ENCODE results near the gene CBLB.

DNA sequence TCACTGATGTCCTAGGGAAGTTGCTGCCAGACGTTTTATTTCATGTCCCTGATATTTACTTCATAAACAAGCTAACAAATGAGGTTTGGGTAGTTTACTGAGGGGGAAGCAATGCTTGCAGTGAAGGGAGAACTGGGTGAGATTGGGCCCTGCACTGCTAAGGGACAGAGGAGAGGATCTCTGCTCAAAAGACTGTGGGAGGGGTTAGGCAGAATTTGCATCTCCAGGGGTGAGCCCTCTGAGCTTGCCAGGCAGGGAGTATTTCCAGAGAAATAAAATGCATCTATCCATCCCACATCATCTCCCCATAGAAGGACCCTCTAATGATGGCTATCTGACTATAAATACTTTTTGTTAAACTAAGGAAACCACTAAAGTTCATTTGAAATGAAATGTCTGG is 215.6 kb downstream of the CBLB start:
- TF ChIP-seq, protein P1, sequence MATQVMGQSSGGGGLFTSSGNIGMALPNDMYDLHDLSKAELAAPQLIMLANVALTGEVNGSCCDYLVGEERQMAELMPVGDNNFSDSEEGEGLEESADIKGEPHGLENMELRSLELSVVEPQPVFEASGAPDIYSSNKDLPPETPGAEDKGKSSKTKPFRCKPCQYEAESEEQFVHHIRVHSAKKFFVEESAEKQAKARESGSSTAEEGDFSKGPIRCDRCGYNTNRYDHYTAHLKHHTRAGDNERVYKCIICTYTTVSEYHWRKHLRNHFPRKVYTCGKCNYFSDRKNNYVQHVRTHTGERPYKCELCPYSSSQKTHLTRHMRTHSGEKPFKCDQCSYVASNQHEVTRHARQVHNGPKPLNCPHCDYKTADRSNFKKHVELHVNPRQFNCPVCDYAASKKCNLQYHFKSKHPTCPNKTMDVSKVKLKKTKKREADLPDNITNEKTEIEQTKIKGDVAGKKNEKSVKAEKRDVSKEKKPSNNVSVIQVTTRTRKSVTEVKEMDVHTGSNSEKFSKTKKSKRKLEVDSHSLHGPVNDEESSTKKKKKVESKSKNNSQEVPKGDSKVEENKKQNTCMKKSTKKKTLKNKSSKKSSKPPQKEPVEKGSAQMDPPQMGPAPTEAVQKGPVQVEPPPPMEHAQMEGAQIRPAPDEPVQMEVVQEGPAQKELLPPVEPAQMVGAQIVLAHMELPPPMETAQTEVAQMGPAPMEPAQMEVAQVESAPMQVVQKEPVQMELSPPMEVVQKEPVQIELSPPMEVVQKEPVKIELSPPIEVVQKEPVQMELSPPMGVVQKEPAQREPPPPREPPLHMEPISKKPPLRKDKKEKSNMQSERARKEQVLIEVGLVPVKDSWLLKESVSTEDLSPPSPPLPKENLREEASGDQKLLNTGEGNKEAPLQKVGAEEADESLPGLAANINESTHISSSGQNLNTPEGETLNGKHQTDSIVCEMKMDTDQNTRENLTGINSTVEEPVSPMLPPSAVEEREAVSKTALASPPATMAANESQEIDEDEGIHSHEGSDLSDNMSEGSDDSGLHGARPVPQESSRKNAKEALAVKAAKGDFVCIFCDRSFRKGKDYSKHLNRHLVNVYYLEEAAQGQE (IDR thresholded peaks at IDR 0.05; ENCODE audit: insufficient read depth in 1 of 2, low read depth in 2 of 2, low read length in 2 of 2) = no peak
- no peak for TF ChIP-seq POLR2AphosphoS5 (IDR thresholded peaks at IDR 0.05; ENCODE audit: low read depth, low read length)
- TF ChIP-seq SIN3A (IDR thresholded peaks at IDR 0.05; ENCODE audit: borderline replicate concordance, insufficient read depth, low read length) = no peak
- no peak for TF ChIP-seq TAF1 (IDR thresholded peaks at IDR 0.05; ENCODE audit: borderline replicate concordance, insufficient read depth, low read length)
- TF ChIP-seq FOXP2 (optimal IDR thresholded peaks at IDR 0.05; ENCODE audit: borderline replicate concordance, extremely low read depth, extremely low read length, insufficient read depth) = no peak
